Smooth muscle cell (in vitro differentiated cells): ENCODE measurements around the gene ZNF611. TPM values are rescaled to one million over a fixed set of nuclear protein-coding genes. Genes with fewer than 3 reads are reported as not detected.
A peak's percentile ranks its signal among the peaks of the same experiment; 100 is the strongest.
"Not testable (repeated sequence)": the region's sequence is repeated elsewhere in the genome, so short reads cannot be mapped to it uniquely, and the experiment has no call there.

Source experiments
- DNase-seq: peaks from one replicate; lab custom pipeline; 2025; ENCODE audit not compliant: unreplicated experiment; lab: John Stamatoyannopoulos, UW
- H2AFZ ChIP-seq: fragments of 200-600 bp; sonication (generic); 2 replicates; pipeline ENCODE4 v1.6.0; 2016; ENCODE audit warnings: antibody characterized with exemption, low read depth, mild to moderate bottlenecking
- H3F3A ChIP-seq: fragments of 200-600 bp; sonication (generic); 2 replicates; pipeline ENCODE4 v1.6.0; 2017; ENCODE audit warnings: antibody characterized with exemption, low read depth
- H3K27ac ChIP-seq: fragments of 200-600 bp; sonication (generic); 2 replicates; pipeline ENCODE4 v1.5.1; 2016; ENCODE audit warnings: low read depth, mild to moderate bottlenecking
- H3K27me3 ChIP-seq: fragments of 200-600 bp; sonication (generic); 2 replicates; pipeline ENCODE4 v1.6.1; 2016; ENCODE audit warnings: low read depth, mild to moderate bottlenecking
- H3K36me3 ChIP-seq: fragments of 200-600 bp; sonication (generic); 2 replicates; pipeline ENCODE4 v1.5.1; 2016; ENCODE audit warnings: low read depth
- H3K4me1 ChIP-seq: fragments of 200-600 bp; sonication (generic); 2 replicates; pipeline ENCODE4 v1.5.1; 2016; ENCODE audit warnings: low read depth
- H3K4me2 ChIP-seq: fragments of 200-600 bp; sonication (generic); 2 replicates; pipeline ENCODE4 v1.6.0; 2016; ENCODE audit warnings: mild to moderate bottlenecking
- H3K4me3 ChIP-seq: fragments of 200-600 bp; sonication (generic); 2 replicates; pipeline ENCODE4 v1.5.1; 2016; ENCODE audit warnings: mild to moderate bottlenecking
- H3K79me2 ChIP-seq: fragments of 200-600 bp; sonication (generic); 2 replicates; pipeline ENCODE4 v1.6.0; 2016; ENCODE audit warnings: low read depth, mild to moderate bottlenecking
- H3K9ac ChIP-seq: fragments of 200-600 bp; sonication (generic); 2 replicates; pipeline ENCODE4 v1.6.0; 2016; ENCODE audit warnings: low read depth
- H3K9me3 ChIP-seq: fragments of 200-600 bp; sonication (generic); replicated peaks from 2 replicates; pipeline ENCODE4 v1.5.1; 2016; ENCODE audit warnings: low read depth
- H4K20me1 ChIP-seq: fragments of 200-600 bp; sonication (generic); 2 replicates; pipeline ENCODE4 v1.6.0; 2016; ENCODE audit warnings: low read depth
- WGBS: methylation state at CpG from one replicate; pipeline ENCODE4 v1.1.7; 2016; ENCODE audit warnings: low lambda C conversion rate; 5-methylcytosine and 5-hydroxymethylcytosine counted together
- polyA plus RNA-seq: library from polyadenylated mRNA; unstranded; fragments of >200 nt; fragmentation: Nextera tagmentation; extraction: Ambion mirVana; gene quantifications from 2 replicates; pipeline ENCODE4 v1.2.1, GENCODE V29; 2016
- total RNA-seq: library from RNA; depleted of rRNA; stranded (reverse); fragments of >200 nt; gene quantifications from 2 replicates; pipeline ENCODE4 v1.2.3, GENCODE V29; 2014
- TF ChIP-seq, protein P1 (sequence below): fragments of 200-600 bp; sonication (generic); IDR thresholded peaks from 2 replicates; pipeline ENCODE4 v1.5.1; 2017; ENCODE audit warnings: borderline replicate concordance, mild to moderate bottlenecking, antibody characterized with exemption; ENCODE audit not compliant: insufficient read depth, poor library complexity, severe bottlenecking

Gene ZNF611
- total and polyA plus RNA-seq, 2 experiments from 2014 or later = 10.1 to 15.3 TPM

DNA sequence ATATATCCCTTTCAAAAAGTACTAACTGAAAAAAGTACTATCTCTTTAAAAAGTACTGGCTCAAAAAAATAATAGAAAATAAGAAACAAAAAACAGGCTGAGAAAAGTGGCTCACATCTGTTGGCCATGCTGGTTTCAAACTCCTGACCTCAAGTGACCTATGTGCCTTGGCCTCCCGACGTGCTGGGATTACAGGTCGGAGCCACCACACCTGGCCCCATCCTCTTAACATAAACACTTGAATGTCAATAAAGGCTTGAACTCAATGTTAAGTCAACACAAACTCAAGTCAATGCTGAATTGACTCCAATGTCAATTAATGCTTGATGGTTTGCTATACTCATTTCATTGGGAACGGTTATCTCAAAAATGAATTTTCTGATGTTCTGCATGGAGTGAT lies 30.9 kb downstream of the ZNF611 start:
- no peaks in the 10 kb centered on the region for H3K4me1 ChIP-seq
- TF ChIP-seq, protein P1, sequence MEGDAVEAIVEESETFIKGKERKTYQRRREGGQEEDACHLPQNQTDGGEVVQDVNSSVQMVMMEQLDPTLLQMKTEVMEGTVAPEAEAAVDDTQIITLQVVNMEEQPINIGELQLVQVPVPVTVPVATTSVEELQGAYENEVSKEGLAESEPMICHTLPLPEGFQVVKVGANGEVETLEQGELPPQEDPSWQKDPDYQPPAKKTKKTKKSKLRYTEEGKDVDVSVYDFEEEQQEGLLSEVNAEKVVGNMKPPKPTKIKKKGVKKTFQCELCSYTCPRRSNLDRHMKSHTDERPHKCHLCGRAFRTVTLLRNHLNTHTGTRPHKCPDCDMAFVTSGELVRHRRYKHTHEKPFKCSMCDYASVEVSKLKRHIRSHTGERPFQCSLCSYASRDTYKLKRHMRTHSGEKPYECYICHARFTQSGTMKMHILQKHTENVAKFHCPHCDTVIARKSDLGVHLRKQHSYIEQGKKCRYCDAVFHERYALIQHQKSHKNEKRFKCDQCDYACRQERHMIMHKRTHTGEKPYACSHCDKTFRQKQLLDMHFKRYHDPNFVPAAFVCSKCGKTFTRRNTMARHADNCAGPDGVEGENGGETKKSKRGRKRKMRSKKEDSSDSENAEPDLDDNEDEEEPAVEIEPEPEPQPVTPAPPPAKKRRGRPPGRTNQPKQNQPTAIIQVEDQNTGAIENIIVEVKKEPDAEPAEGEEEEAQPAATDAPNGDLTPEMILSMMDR = no peak
- no peak overlapping the region for H3K27ac ChIP-seq
- no peaks in the 10 kb centered on the region for H3K79me2 ChIP-seq
- H3K4me2 ChIP-seq = no peak overlapping the region
- H4K20me1 ChIP-seq = no peaks in the 10 kb centered on the region
- no peak overlapping the region for H2AFZ ChIP-seq
- H3F3A ChIP-seq = no peaks in the 10 kb centered on the region
- peaks cover 28% of the 10 kb centered on the region for H3K9me3 ChIP-seq
- peaks cover 28% of the 10 kb centered on the region for H3K36me3 ChIP-seq
- 97% methylated on average over 4 of the region's 4 CpGs for WGBS
- no peak overlapping the region for H3K9ac ChIP-seq
- H3K27me3 ChIP-seq = no peaks in the 10 kb centered on the region
- DNase-seq = no peak
- no peak overlapping the region for H3K4me3 ChIP-seq

DNA sequence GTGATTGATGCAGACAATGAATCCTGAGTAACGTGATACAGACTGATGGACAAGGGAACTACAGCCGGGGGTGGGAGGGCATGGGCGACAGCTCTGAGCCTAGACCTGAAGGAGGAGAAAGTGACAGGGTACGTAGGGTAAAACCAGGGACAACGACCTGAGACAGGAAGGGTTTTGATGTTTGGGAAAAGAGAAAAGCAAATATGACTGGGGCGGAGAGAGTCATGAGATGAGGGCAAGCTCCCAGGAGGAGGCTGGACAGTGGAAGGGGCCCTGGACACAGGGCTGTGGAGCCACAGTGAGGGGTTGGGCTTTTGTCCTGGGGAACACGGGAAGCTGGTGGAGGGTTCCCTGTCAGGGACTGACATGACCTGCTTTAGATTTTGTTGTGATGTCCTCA lies 34.2 kb downstream of the ZNF611 start:
- WGBS = 94% methylated on average over 7 of the region's 7 CpGs

DNA sequence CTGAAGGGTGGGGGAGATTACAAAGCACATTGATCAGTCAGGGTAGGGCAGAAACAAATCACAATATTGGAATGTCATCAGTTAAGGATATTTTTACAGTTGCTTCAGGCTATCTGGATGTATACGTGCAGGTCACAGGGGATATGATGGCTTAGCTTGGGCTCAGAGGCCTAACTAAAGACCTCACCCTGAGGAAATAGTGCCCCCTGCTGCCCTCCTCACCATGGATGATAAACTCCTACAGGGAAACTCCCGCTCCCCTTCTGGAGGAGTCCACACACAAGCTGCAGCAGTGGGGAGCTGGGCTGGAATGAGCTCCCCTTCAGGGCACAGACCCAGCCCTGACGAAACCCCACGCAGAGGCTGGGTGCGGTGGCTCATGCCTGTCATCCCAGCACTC lies 35.3 kb downstream of the ZNF611 start:
- not testable (repeated sequence) for DNase-seq, H3K9me3 ChIP-seq, H2AFZ ChIP-seq, H3K9ac ChIP-seq, H3K4me2 ChIP-seq, H3K27me3 ChIP-seq, H3K4me3 ChIP-seq, H4K20me1 ChIP-seq, H3K79me2 ChIP-seq, H3K27ac ChIP-seq, H3K4me1 ChIP-seq, H3K36me3 ChIP-seq, H3F3A ChIP-seq
- WGBS = 71% methylated on average over 5 of the region's 5 CpGs
- TF ChIP-seq, protein P1 = peak; percentile 31

More for the DNA sequence above, 34.2 kb downstream of the ZNF611 start:
- no peak overlapping the region for H3K27ac ChIP-seq
- H3K27me3 ChIP-seq = no peaks in the 10 kb centered on the region
- TF ChIP-seq, protein P1 = no peak
- no peak overlapping the region for H3K9ac ChIP-seq
- H3K9me3 ChIP-seq = peaks cover 15% of the 10 kb centered on the region
- H3K4me3 ChIP-seq = no peak overlapping the region
- H3K4me1 ChIP-seq = no peaks in the 10 kb centered on the region
- peaks cover 11% of the 10 kb centered on the region for H3K36me3 ChIP-seq
- no peak for DNase-seq
- no peaks in the 10 kb centered on the region for H4K20me1 ChIP-seq
- H2AFZ ChIP-seq = no peak overlapping the region
- H3F3A ChIP-seq = no peaks in the 10 kb centered on the region
- H3K4me2 ChIP-seq = no peak overlapping the region
- no peaks in the 10 kb centered on the region for H3K79me2 ChIP-seq

DNA sequence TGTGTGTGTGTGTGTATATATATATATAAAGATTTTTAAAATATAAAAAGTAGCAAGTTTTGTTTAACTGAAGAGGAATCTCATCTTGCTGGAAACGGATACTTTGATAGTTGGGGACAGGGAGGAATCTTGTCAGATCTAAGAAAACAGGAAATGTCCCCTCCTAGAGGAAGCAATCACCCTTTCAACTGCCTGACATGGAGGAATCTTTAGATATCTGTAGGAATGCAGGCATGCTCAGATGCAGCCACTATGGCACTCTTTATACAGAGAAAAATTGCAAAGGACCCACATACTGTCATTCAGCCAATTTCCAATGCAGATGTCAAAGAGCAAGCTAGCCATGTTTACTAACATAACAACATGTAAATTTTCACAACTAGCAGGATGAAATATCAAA lies 38.8 kb downstream of the ZNF611 start:
- Histone ChIP-seq H3K36me3 (no peaks in the 10 kb centered on the region), H3K27ac (no peak overlapping the region), H2AFZ (no peak overlapping the region), H3K4me3 (no peak overlapping the region), H3K4me1 (peaks cover 6% of the 10 kb centered on the region), H4K20me1 (no peaks in the 10 kb centered on the region), H3K9ac (no peak overlapping the region), H3K9me3 (no peaks in the 10 kb centered on the region), H3K27me3 (no peaks in the 10 kb centered on the region), H3F3A (peaks cover 10% of the 10 kb centered on the region), H3K4me2 (no peak overlapping the region), H3K79me2 (no peaks in the 10 kb centered on the region)
- DNase-seq = no peak
- WGBS = 57% methylated on average over 1 of the region's 1 CpG
- TF ChIP-seq, protein P1 = no peak
